ENCODE measurements around the gene MAP6D1. TPM values are rescaled to one million over a fixed set of nuclear protein-coding genes. Genes with fewer than 3 reads are reported as not detected.

Gene MAP6D1
- total RNA-seq, result 2.9 and 3.5 TPM in 2 replicates

- peak within 1 kb of the TSS; percentile 72 for H3K4me3 ChIP-seq (ENCODE audit: low read depth, low read length)
- peak; percentile 47 for TF ChIP-seq CTCF (IDR thresholded peaks at IDR 0.05; ENCODE audit: insufficient read depth, low read depth, low read length)
- DNase-seq (ENCODE audit: low read depth), result peak; percentile 58
These were observed at the start of gene MAP6D1 for GRCh38 chr3:183825456-183826161. Gene MAP6D1 (minus strand): TSS chr3:183825577. CDS start chr3:183825547, 30 bp downstream.

GRCh38 chr3:183873914-183874313, 48.5 kb upstream of the MAP6D1 start:
- H3K4me3 ChIP-seq (ENCODE audit: low read depth, low read length), result no peak overlapping the region
- TF ChIP-seq CTCF (IDR thresholded peaks at IDR 0.05; ENCODE audit: insufficient read depth, low read depth, low read length), result no peak
- DNase-seq (ENCODE audit: low read depth), result no peak

- DNase-seq (ENCODE audit: low read depth), result no peak
- no peak for TF ChIP-seq CTCF (IDR thresholded peaks at IDR 0.05; ENCODE audit: insufficient read depth, low read depth, low read length)
These were observed 46.2 kb upstream of the MAP6D1 start for GRCh38 chr3:183871541-183871940.

GRCh38 chr3:183870563-183870962, 45.2 kb upstream of the MAP6D1 start:
- H3K4me3 ChIP-seq (ENCODE audit: low read depth, low read length), result no peak overlapping the region
- no peak for TF ChIP-seq CTCF (IDR thresholded peaks at IDR 0.05; ENCODE audit: insufficient read depth, low read depth, low read length)
- DNase-seq (ENCODE audit: low read depth), result no peak

More at GRCh38 chr3:183871541-183871940, 46.2 kb upstream of the MAP6D1 start:
- H3K4me3 ChIP-seq (ENCODE audit: low read depth, low read length), result no peak overlapping the region

- no peak overlapping the region for H3K4me3 ChIP-seq (ENCODE audit: low read depth, low read length)
- no peak for TF ChIP-seq CTCF (IDR thresholded peaks at IDR 0.05; ENCODE audit: insufficient read depth, low read depth, low read length)
- no peak for DNase-seq (ENCODE audit: low read depth)
These were observed 43.4 kb upstream of the MAP6D1 start for GRCh38 chr3:183868796-183869195.

GRCh38 chr3:183862610-183863009, 37.2 kb upstream of the MAP6D1 start:
- no peak for DNase-seq (ENCODE audit: low read depth)
- TF ChIP-seq CTCF (IDR thresholded peaks at IDR 0.05; ENCODE audit: insufficient read depth, low read depth, low read length), result no peak
- H3K4me3 ChIP-seq (ENCODE audit: low read depth, low read length), result no peak overlapping the region

GRCh38 chr3:183857863-183858262, 32.5 kb upstream of the MAP6D1 start:
- DNase-seq (ENCODE audit: low read depth), result no peak
- no peak overlapping the region for H3K4me3 ChIP-seq (ENCODE audit: low read depth, low read length)
- TF ChIP-seq CTCF (IDR thresholded peaks at IDR 0.05; ENCODE audit: insufficient read depth, low read depth, low read length), result no peak
